ENCODE data around the gene ZNF444.

The ZNF444 gene

GRCh38 chr19:56109226-56109625, 31.9 kb upstream of the ZNF444 start:
- TF ChIP-seq CTCF (IDR thresholded peaks at IDR 0.05; ENCODE audit: low read depth, low read length) = no peak
- DNase-seq (ENCODE audit: extremely low read depth, low read depth) = no peak

- DNase-seq (ENCODE audit: extremely low read depth, low read depth) = no peak
- no peak for TF ChIP-seq CTCF (IDR thresholded peaks at IDR 0.05; ENCODE audit: low read depth, low read length)
These were observed 30.3 kb upstream of the ZNF444 start for GRCh38 chr19:56110515-56111448.

- no peak for TF ChIP-seq CTCF (IDR thresholded peaks at IDR 0.05; ENCODE audit: low read depth, low read length)
- DNase-seq (ENCODE audit: extremely low read depth, low read depth) = no peak
These were observed 29.3 kb upstream of the ZNF444 start for GRCh38 chr19:56111601-56112312.

GRCh38 chr19:56112313-56112709, 28.8 kb upstream of the ZNF444 start:
- DNase-seq (ENCODE audit: extremely low read depth, low read depth) = no peak
- no peak for TF ChIP-seq CTCF (IDR thresholded peaks at IDR 0.05; ENCODE audit: low read depth, low read length)

GRCh38 chr19:56113074-56113632, 27.9 kb upstream of the ZNF444 start:
- TF ChIP-seq CTCF (IDR thresholded peaks at IDR 0.05; ENCODE audit: low read depth, low read length) = no peak

GRCh38 chr19:56114051-56114777, 26.9 kb upstream of the ZNF444 start:
- no peak for DNase-seq (ENCODE audit: extremely low read depth, low read depth)
- no peak for TF ChIP-seq CTCF (IDR thresholded peaks at IDR 0.05; ENCODE audit: low read depth, low read length)

More at GRCh38 chr19:56113074-56113632, 27.9 kb upstream of the ZNF444 start:
- DNase-seq (ENCODE audit: extremely low read depth, low read depth) = no peak
